HS-5 (cell line): ENCODE data around the gene PRKCI.
"Not testable (repeated sequence)": the region's sequence is repeated elsewhere in the genome, so short reads cannot be mapped to it uniquely, and the experiment has no call there.

Experiments
- DNase-seq: peaks from one replicate; pipeline ENCODE4 v3.0.0-alpha.2; 2012; ENCODE audit warnings: low read depth

The PRKCI gene

GRCh38 chr3:170221924-170222646 lies at the start of gene PRKCI:
PRKCI (plus strand) TSS chr3:170222424; CDS start chr3:170222670, 246 bp downstream.
- DNase-seq: peak; percentile 98

- DNase-seq: no peak
Observed at GRCh38 chr3:170178651-170179050, 43.6 kb upstream of the PRKCI start.

- DNase-seq: no peak
Observed at GRCh38 chr3:170179432-170179831, 42.8 kb upstream of the PRKCI start.

GRCh38 chr3:170180079-170180907 lies 41.9 kb upstream of the PRKCI start:
- no peak for DNase-seq

- DNase-seq: peak; percentile 77
Observed at GRCh38 chr3:170180908-170181885, 41.0 kb upstream of the PRKCI start, which contains the start of gene PHC3. PHC3 (minus strand) TSS chr3:170181733; CDS start chr3:170181715, 18 bp downstream.

GRCh38 chr3:170189398-170190256 lies 32.6 kb upstream of the PRKCI start:
- DNase-seq: no peak

GRCh38 chr3:170195759-170196158 lies 26.5 kb upstream of the PRKCI start:
- DNase-seq: not testable (repeated sequence)

- peak; percentile 16 for DNase-seq
Observed at GRCh38 chr3:170196833-170197232, 25.4 kb upstream of the PRKCI start.

- no peak for DNase-seq
Observed at GRCh38 chr3:170200987-170201386, 21.2 kb upstream of the PRKCI start.

- DNase-seq: no peak
Observed at GRCh38 chr3:170201527-170201926, 20.7 kb upstream of the PRKCI start.

GRCh38 chr3:170203457-170203856 lies 18.8 kb upstream of the PRKCI start:
- no peak for DNase-seq

GRCh38 chr3:170204023-170204472 lies 18.2 kb upstream of the PRKCI start:
- no peak for DNase-seq

- DNase-seq: no peak
Observed at GRCh38 chr3:170204509-170204908, 17.7 kb upstream of the PRKCI start.

- DNase-seq: no peak
Observed at GRCh38 chr3:170205302-170205701, 16.9 kb upstream of the PRKCI start.

GRCh38 chr3:170206164-170206762 lies 16.0 kb upstream of the PRKCI start:
- not testable (repeated sequence) for DNase-seq

- no peak for DNase-seq
Observed at GRCh38 chr3:170207717-170208116, 14.5 kb upstream of the PRKCI start.

GRCh38 chr3:170211668-170212067 lies 10.6 kb upstream of the PRKCI start:
- no peak for DNase-seq

- DNase-seq: no peak
Observed at GRCh38 chr3:170219850-170220249, 2.4 kb upstream of the PRKCI start.

- peak; percentile 48 for DNase-seq
Observed at GRCh38 chr3:170220871-170221270, 1.4 kb upstream of the PRKCI start.
